ENCODE results near the gene HECW1. TPM values are rescaled to one million over a fixed set of nuclear protein-coding genes. Genes with fewer than 3 reads are reported as not detected.

Gene HECW1
- total and polyA plus RNA-seq, 10 of the 15 experiments (the other 5 are each of a cell fraction or from before 2014, with no cell fraction given) = under 0.01 to 0.31 (median 0.04) TPM; not detected in 3

DNA sequence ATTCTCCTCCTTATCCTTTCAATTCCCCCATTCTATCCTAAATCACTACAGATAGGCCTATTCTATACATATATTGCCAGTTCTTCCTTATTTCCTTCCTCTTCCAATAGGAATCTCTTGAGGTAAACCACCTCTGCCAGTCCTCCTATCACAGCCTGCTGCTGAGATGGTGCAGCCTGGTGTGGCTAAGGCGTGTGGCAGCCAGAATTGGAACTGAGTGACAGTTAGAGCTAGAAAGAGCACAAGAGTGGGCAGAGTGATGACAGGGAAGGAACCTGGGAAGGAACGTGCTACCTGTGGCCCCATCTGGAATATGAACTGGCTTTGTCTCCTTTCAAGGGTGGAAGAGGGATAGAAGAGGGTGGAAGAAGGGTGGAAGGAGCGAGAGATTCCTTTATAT, 187.7 kb downstream of the HECW1 start:
- peaks cover 8% of the 10 kb centered on the region for H3K4me1 ChIP-seq (ENCODE audit: control insufficient read depth, insufficient read depth, low read length)
- BruUV-seq (replicated peaks) = no TSS peak
- H3K79me2 ChIP-seq (ENCODE audit: control insufficient read depth, insufficient read depth, low read length) = no peaks in the 10 kb centered on the region
- ATAC-seq (no peak), FAIRE-seq (no peak), DNase-seq (ENCODE audit: low read depth, low spot score) (no peak)
- ChIA-PET CTCF (interaction anchor here (0.7 to 8.8 kb wide), 4 partner anchors 9 to 139 kb away, joined by 3 to 56 read pairs (median 4); no protein-coding TSS in a partner anchor), RAD21 (ENCODE audit: unreplicated experiment) (interaction anchor here (1.9 to 9.1 kb wide), 2 partner anchors 15 to 19 kb away, joined by 5 to 69 read pairs; no protein-coding TSS in a partner anchor), SMC1A (ENCODE audit: uncharacterized antibody, unreplicated experiment) (interaction anchor here (0.6 to 2.0 kb wide), 9 partner anchors 9 to 140 kb away, joined by 3 to 8 read pairs (median 4); no protein-coding TSS in a partner anchor), POLR2A (interaction anchor here (2.1 kb wide), 1 partner anchor 15 kb away, joined by 6 read pairs; no protein-coding TSS in a partner anchor)
- H3K4me2 ChIP-seq (ENCODE audit: control insufficient read depth, insufficient read depth) = no peak overlapping the region
- TF ChIP-seq MYC (IDR thresholded peaks at IDR 0.05; ENCODE audit: insufficient read depth, insufficient read length, insufficient replicate concordance, low read length, severe bottlenecking) = no peak
- TF ChIP-seq, protein P1, sequence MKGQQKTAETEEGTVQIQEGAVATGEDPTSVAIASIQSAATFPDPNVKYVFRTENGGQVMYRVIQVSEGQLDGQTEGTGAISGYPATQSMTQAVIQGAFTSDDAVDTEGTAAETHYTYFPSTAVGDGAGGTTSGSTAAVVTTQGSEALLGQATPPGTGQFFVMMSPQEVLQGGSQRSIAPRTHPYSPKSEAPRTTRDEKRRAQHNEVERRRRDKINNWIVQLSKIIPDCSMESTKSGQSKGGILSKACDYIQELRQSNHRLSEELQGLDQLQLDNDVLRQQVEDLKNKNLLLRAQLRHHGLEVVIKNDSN (IDR thresholded peaks at IDR 0.05; ENCODE audit: borderline replicate concordance, extremely low read length, insufficient read depth, low read depth, low read length) = no peak
- TF ChIP-seq, protein P2, sequence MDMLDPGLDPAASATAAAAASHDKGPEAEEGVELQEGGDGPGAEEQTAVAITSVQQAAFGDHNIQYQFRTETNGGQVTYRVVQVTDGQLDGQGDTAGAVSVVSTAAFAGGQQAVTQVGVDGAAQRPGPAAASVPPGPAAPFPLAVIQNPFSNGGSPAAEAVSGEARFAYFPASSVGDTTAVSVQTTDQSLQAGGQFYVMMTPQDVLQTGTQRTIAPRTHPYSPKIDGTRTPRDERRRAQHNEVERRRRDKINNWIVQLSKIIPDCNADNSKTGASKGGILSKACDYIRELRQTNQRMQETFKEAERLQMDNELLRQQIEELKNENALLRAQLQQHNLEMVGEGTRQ (IDR thresholded peaks at IDR 0.05; ENCODE audit: borderline replicate concordance, low read depth, low read length) = no peak
- TF ChIP-seq, protein P3, sequence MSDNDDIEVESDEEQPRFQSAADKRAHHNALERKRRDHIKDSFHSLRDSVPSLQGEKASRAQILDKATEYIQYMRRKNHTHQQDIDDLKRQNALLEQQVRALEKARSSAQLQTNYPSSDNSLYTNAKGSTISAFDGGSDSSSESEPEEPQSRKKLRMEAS (IDR thresholded peaks at IDR 0.05; ENCODE audit: low read depth, low read length) = no peak
- no peak for TF ChIP-seq BHLHE40 (IDR thresholded peaks at IDR 0.05; ENCODE audit: borderline replicate concordance in 1 of 2, low read depth in 2 of 2, low read length in 1 of 2)
- TF ChIP-seq, protein P4, sequence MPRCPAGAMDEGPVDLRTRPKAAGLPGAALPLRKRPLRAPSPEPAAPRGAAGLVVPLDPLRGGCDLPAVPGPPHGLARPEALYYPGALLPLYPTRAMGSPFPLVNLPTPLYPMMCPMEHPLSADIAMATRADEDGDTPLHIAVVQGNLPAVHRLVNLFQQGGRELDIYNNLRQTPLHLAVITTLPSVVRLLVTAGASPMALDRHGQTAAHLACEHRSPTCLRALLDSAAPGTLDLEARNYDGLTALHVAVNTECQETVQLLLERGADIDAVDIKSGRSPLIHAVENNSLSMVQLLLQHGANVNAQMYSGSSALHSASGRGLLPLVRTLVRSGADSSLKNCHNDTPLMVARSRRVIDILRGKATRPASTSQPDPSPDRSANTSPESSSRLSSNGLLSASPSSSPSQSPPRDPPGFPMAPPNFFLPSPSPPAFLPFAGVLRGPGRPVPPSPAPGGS (IDR thresholded peaks at IDR 0.05; ENCODE audit: borderline replicate concordance, insufficient read depth, low read depth, low read length, poor library complexity, severe bottlenecking) = no peak
- TF ChIP-seq, protein P5, sequence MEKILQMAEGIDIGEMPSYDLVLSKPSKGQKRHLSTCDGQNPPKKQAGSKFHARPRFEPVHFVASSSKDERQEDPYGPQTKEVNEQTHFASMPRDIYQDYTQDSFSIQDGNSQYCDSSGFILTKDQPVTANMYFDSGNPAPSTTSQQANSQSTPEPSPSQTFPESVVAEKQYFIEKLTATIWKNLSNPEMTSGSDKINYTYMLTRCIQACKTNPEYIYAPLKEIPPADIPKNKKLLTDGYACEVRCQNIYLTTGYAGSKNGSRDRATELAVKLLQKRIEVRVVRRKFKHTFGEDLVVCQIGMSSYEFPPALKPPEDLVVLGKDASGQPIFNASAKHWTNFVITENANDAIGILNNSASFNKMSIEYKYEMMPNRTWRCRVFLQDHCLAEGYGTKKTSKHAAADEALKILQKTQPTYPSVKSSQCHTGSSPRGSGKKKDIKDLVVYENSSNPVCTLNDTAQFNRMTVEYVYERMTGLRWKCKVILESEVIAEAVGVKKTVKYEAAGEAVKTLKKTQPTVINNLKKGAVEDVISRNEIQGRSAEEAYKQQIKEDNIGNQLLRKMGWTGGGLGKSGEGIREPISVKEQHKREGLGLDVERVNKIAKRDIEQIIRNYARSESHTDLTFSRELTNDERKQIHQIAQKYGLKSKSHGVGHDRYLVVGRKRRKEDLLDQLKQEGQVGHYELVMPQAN (conservative IDR thresholded peaks at IDR 0.05) = no peak
- TF ChIP-seq EGR1 (IDR thresholded peaks at IDR 0.05; ENCODE audit: borderline replicate concordance in 1 of 2, low read depth in 2 of 2, low read length in 2 of 2) = no peak
- no peak for TF ChIP-seq HDGF (IDR thresholded peaks at IDR 0.05)
- no peak for TF ChIP-seq MEF2B (IDR thresholded peaks at IDR 0.05; ENCODE audit: partially characterized antibody, poor library complexity, severe bottlenecking)
- no peak overlapping the region for H3K4me3 ChIP-seq
- H3K9me3 ChIP-seq (replicated peaks; ENCODE audit: control insufficient read depth, insufficient read depth, low read length) = no peaks in the 10 kb centered on the region
- H3K36me3 ChIP-seq (ENCODE audit: control insufficient read depth in 2 of 2, insufficient read depth in 2 of 2, low read length in 1 of 2) = no peaks in the 10 kb centered on the region
- in situ Hi-C loops (cut with MboI) (no loop called here), intact Hi-C loops (cut with micrococcal nuclease; ENCODE audit: unreplicated experiment) (no loop called here)
- 5% methylated on average over 3 of the region's 3 CpGs for WGBS (ENCODE audit: insufficient coverage, insufficient replicate concordance, low lambda C conversion rate, missing lambda C conversion rate)
- H4K20me1 ChIP-seq (ENCODE audit: control insufficient read depth, insufficient read depth) = no peaks in the 10 kb centered on the region
- no peak overlapping the region for H3K27ac ChIP-seq (ENCODE audit: control insufficient read depth, insufficient read depth)
- H2AFZ ChIP-seq (ENCODE audit: control insufficient read depth, low read depth, low read length) = no peak overlapping the region
- H3K9ac ChIP-seq (ENCODE audit: control insufficient read depth, insufficient read depth, low read length) = no peak overlapping the region
- H3K27me3 ChIP-seq (replicated peaks in 1 of 2; ENCODE audit: control insufficient read depth in 2 of 2, insufficient read depth in 2 of 2, low read length in 1 of 2) = peaks cover 1 to 3% of the 10 kb centered on the region in 2 experiments; a peak in 1 of 4 replicates

All from GM12878 (cell line).